BLaER1 treated with 17β-estradiol and CSF1 and Interleukin-3, amounts not matched to agents 10 nM and 100 nM (cell line): ENCODE results near the gene RMND1.

Experiments used
- H3K27ac ChIP-seq, 11 experiments: shearing (Covaris generic); formaldehyde crosslinking; 2 replicates each; pipeline ENCODE4 v1.8.1; 2022
- H3K27me3 ChIP-seq, 11 experiments: shearing (Covaris generic); formaldehyde crosslinking; 2 replicates each; pipeline ENCODE4 v1.8.1; 2022
- H3K36me3 ChIP-seq, 11 experiments: shearing (Covaris generic); formaldehyde crosslinking; 2 replicates each; pipeline ENCODE4 v1.8.1; 2022
- H3K4me1 ChIP-seq, 10 experiments: shearing (Covaris generic); formaldehyde crosslinking; 2 replicates each; pipeline ENCODE4 v1.8.1; 2022
- H3K4me2 ChIP-seq, 11 experiments: shearing (Covaris generic); formaldehyde crosslinking; 2 replicates each; pipeline ENCODE4 v1.8.1; 2022
- H3K4me3 ChIP-seq, 10 experiments: shearing (Covaris generic); formaldehyde crosslinking; 2 replicates each; pipeline ENCODE4 v1.8.1; 2022
- H3K9ac ChIP-seq, 11 experiments: shearing (Covaris generic); formaldehyde crosslinking; 2 replicates each; pipeline ENCODE4 v1.8.1; 2022
- H3K9me3 ChIP-seq, 11 experiments: shearing (Covaris generic); formaldehyde crosslinking; replicated peaks in 1 of 11; 2 replicates each; pipeline ENCODE4 v1.8.1; 2022
- H4K20me1 ChIP-seq, 11 experiments: shearing (Covaris generic); formaldehyde crosslinking; 2 replicates each; pipeline ENCODE4 v1.8.1; 2022
- Cebpa-rat ChIP-seq, 11 experiments: shearing (Covaris generic); IDR thresholded peaks; 2 replicates each; pipeline ENCODE4 v1.8.1; 2022

The RMND1 gene

DNA sequence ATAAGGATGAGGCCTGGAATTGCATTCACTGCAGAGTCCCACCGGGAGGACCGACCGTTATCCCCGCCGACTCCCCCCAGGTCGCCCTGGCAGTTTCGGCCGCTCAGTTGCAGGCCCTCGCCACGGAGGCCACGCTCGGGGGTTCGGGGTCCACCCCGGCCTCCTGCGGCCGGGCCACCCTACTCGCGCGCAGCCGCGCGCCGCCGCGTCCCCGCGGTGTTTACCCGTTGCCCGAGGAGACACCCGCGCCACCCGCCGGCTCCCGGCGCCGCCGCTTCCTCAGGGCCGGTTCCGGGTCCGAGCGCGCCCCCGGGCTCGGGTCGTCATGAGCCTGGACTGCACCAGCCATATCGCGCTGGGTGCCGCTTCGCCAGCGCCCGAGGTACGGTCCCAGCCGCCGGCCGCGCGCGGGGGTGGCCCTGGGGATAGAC, 41.9 kb upstream of the RMND1 start, which contains the start of gene CCDC170:
TSS of gene CCDC170 (plus strand) at position 214 of the 431 bp plus-strand sequence. CDS start at position 326, 112 bp downstream.
- Histone ChIP-seq H3K27me3 (peaks cover 0 to 15% (median 12%) of the 10 kb centered on the region in 11 experiments; a peak in 15 of 22 replicates), H3K9ac (no peak within 1 kb of the TSS), H3K27ac (no peak within 1 kb of the TSS), H3K4me3 (peak within 1 kb of the TSS in 1 of 10 experiments; percentile 14; a peak in 1 of 20 replicates), H3K4me1 (peaks cover 0 to 48% (median 19%) of the 10 kb centered on the region in 10 experiments; a peak in 16 of 20 replicates), H4K20me1 (no peaks in the 10 kb centered on the region), H3K4me2 (peak within 1 kb of the TSS in 1 of 11 experiments; percentile 15; a peak in 1 of 22 replicates), H3K36me3 (peaks cover 0 to 10% (median 0%) of the 10 kb centered on the region in 11 experiments; a peak in 2 of 22 replicates), H3K9me3 (peaks cover 15 to 35% (median 18%) of the 10 kb centered on the region in 11 experiments)
- TF ChIP-seq Cebpa-rat (IDR thresholded peaks at IDR 0.05): no peak

DNA sequence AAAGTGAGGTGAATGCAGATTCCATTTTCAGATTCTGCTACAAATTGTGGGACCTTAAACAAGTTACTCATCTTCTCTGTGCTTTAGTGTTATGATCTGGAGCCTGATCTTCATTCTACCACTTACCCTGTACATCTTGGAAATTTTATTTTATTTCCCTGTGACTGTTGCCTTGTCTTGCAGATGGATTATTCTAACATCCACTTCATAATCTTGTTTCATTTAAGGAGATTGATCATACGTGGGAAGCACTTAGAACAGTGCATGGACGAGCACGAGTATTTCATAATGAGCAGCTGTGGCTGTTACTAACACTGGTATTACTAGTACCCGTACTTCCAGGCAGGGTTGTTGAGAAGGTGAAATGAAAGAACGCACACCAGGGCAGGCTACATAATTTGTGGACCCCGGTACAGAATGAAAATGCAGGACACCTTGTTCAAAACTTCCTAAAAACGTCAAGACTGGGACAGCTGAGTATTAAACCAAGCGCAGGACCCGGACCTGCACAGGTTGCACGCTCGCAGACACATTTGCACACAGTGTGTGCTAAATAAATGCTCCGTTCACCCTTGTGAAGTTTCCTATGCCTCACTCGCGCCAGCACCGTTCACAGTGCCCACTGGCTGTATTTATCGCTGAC, 41.4 kb upstream of the RMND1 start:
- no peak overlapping the region for H3K9ac ChIP-seq
- H3K4me3 ChIP-seq: no peak overlapping the region
- TF ChIP-seq Cebpa-rat (IDR thresholded peaks at IDR 0.05): no peak
- no peak overlapping the region for H3K27ac ChIP-seq
- H3K9me3 ChIP-seq: peaks cover 15 to 35% (median 18%) of the 10 kb centered on the region in 11 experiments
- H3K4me2 ChIP-seq: no peak overlapping the region
- peaks cover 0 to 15% (median 12%) of the 10 kb centered on the region in 11 experiments; a peak in 15 of 22 replicates for H3K27me3 ChIP-seq
- H3K36me3 ChIP-seq: peaks cover 0 to 10% (median 0%) of the 10 kb centered on the region in 11 experiments; a peak in 2 of 22 replicates
- peaks cover 0 to 45% (median 14%) of the 10 kb centered on the region in 10 experiments; a peak in 16 of 20 replicates for H3K4me1 ChIP-seq
- H4K20me1 ChIP-seq: no peaks in the 10 kb centered on the region

- peaks cover 0 to 15% (median 12%) of the 10 kb centered on the region in 11 experiments; a peak in 15 of 22 replicates for H3K27me3 ChIP-seq
- peaks cover 0 to 44% (median 0%) of the 10 kb centered on the region in 10 experiments; a peak in 6 of 20 replicates for H3K4me1 ChIP-seq
- peak overlapping the region in 1 of 11 experiments; percentile 50; a peak in 2 of 22 replicates for H3K4me2 ChIP-seq
- H3K27ac ChIP-seq: peak overlapping the region in 1 of 11 experiments; percentile 2; a peak in 1 of 22 replicates
- no peak for TF ChIP-seq Cebpa-rat (IDR thresholded peaks at IDR 0.05)
- peaks cover 0 to 10% (median 0%) of the 10 kb centered on the region in 11 experiments; a peak in 2 of 22 replicates for H3K36me3 ChIP-seq
- peaks cover 15 to 41% (median 19%) of the 10 kb centered on the region in 11 experiments for H3K9me3 ChIP-seq
- no peak overlapping the region for H3K9ac ChIP-seq
- H3K4me3 ChIP-seq: no peak overlapping the region
- no peaks in the 10 kb centered on the region for H4K20me1 ChIP-seq
These were observed 39.1 kb upstream of the RMND1 start for GRCh38 chr6:151490996-151491395.

DNA sequence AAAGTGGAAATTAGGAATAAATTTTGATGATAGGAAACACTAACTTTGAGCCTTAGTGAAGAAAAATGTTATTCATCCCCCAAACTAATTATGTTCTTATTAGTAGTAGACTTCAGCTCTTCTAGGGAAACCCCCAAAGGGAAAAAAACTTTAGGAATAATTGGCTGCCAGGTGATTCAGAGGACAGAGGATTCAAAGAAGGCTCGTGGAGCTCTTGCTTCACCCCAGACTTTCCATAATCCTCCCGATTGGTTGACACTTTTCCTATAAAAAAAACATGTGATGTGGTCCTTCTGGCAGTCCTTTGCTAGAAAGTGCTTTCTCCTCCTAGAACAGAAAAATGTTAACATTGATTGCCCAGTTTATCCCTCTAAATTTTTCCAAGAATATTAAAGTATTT, 36.3 kb upstream of the RMND1 start:
- Histone ChIP-seq H4K20me1 (no peaks in the 10 kb centered on the region), H3K9ac (no peak overlapping the region), H3K9me3 (peaks cover 0 to 13% (median 3%) of the 10 kb centered on the region in 11 experiments; a peak in 15 of 22 replicates), H3K27me3 (peaks cover 0 to under 1% (median 0%) of the 10 kb centered on the region in 11 experiments; a peak in 1 of 22 replicates), H3K4me3 (no peak overlapping the region), H3K36me3 (no peaks in the 10 kb centered on the region), H3K4me2 (0 out of 22 replicates have a peak overlapping the region, but pooled peaks of 2 of the 11 experiments have one; percentile 1 to 24), H3K27ac (no peak overlapping the region), H3K4me1 (peaks cover 0 to 64% (median 3%) of the 10 kb centered on the region in 10 experiments; a peak in 12 of 20 replicates)
- no peak for TF ChIP-seq Cebpa-rat (IDR thresholded peaks at IDR 0.05)

DNA sequence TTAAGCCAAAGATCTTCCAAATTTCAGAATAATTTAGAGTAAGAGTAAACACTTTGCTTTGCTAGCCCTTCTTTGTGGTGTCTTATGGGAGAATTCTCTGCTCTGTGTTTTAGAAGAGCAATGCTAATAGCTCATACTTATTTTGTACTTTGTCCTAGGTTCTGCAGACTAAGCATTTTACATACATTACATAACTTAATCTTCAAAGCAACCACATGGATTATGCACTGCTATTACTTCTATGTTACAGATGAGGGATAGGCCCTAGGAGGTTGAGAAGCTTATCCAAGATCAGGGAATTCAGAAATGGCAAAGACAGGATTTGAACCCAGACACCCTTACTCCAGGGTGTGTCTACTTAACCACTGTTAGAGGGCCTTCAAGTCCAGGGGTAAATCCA, 32.1 kb upstream of the RMND1 start:
- peak overlapping the region in 4 of 11 experiments; percentile 65 to 90 (median 87); a peak in 8 of 22 replicates for H3K4me2 ChIP-seq
- H3K36me3 ChIP-seq: peaks cover 0 to 7% (median 0%) of the 10 kb centered on the region in 11 experiments; a peak in 1 of 22 replicates
- TF ChIP-seq Cebpa-rat (IDR thresholded peaks at IDR 0.05): no peak
- H3K4me1 ChIP-seq: peaks cover 18 to 88% (median 29%) of the 10 kb centered on the region in 10 experiments
- H3K4me3 ChIP-seq: no peak overlapping the region
- H4K20me1 ChIP-seq: no peaks in the 10 kb centered on the region
- peak overlapping the region in 3 of 11 experiments; percentile 79 to 84 (median 81); a peak in 5 of 22 replicates for H3K9ac ChIP-seq
- H3K27ac ChIP-seq: peak overlapping the region in 4 of 11 experiments; percentile 90 to 97 (median 94); a peak in 8 of 22 replicates
- H3K9me3 ChIP-seq: peaks cover 0 to 32% (median 5%) of the 10 kb centered on the region in 11 experiments; a peak in 9 of 22 replicates
- no peaks in the 10 kb centered on the region for H3K27me3 ChIP-seq

DNA sequence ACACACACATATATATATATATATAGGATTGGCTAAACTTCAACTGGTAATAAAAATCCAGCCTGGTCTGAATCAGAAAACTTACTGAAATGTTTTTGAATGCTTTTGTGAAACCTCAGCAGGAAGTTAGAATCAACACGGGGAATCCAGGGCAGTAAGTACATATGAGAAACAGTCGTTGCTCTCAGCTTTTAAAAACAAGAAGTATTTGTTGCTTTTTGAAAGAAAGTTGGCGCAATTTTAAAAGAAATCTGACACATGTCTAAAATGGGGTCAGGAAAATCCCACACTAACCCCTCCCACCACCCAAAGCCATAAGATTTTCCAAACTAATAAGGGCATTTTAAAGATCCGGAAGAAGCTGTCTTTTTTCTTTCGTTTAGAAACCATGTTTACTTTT, 30.4 kb upstream of the RMND1 start:
- Histone ChIP-seq H3K9me3 (peaks cover 0 to 32% (median 5%) of the 10 kb centered on the region in 11 experiments; a peak in 9 of 22 replicates), H3K4me3 (no peak overlapping the region), H3K4me2 (peak overlapping the region; percentile 28 to 90 (median 65); a peak in 21 of 22 replicates), H4K20me1 (no peaks in the 10 kb centered on the region), H3K9ac (peak overlapping the region in 9 of 11 experiments; percentile 2 to 84 (median 68); a peak in 13 of 22 replicates), H3K27ac (peak overlapping the region; percentile 8 to 97 (median 76); a peak in 20 of 22 replicates), H3K27me3 (no peaks in the 10 kb centered on the region), H3K36me3 (peaks cover 0 to 7% (median 0%) of the 10 kb centered on the region in 11 experiments; a peak in 1 of 22 replicates), H3K4me1 (peaks cover 18 to 90% (median 29%) of the 10 kb centered on the region in 10 experiments)
- no peak; a peak in 1 of 22 replicates for TF ChIP-seq Cebpa-rat (IDR thresholded peaks at IDR 0.05)

- H3K4me1 ChIP-seq: peaks cover 18 to 89% (median 29%) of the 10 kb centered on the region in 10 experiments
- H3K9me3 ChIP-seq: peaks cover 0 to 32% (median 3%) of the 10 kb centered on the region in 11 experiments; a peak in 9 of 22 replicates
- H4K20me1 ChIP-seq: no peaks in the 10 kb centered on the region
- TF ChIP-seq Cebpa-rat (IDR thresholded peaks at IDR 0.05): no peak
- peak overlapping the region in 1 of 10 experiments; percentile 46; a peak in 1 of 20 replicates for H3K4me3 ChIP-seq
- no peaks in the 10 kb centered on the region for H3K27me3 ChIP-seq
- H3K4me2 ChIP-seq: peak overlapping the region; percentile 55 to 79 (median 68)
- peak overlapping the region in 9 of 11 experiments; percentile 30 to 84 (median 57); a peak in 16 of 22 replicates for H3K9ac ChIP-seq
- peaks cover 0 to 7% (median 0%) of the 10 kb centered on the region in 11 experiments; a peak in 1 of 22 replicates for H3K36me3 ChIP-seq
- peak overlapping the region; percentile 2 to 97 (median 73); a peak in 20 of 22 replicates for H3K27ac ChIP-seq
These were observed 29.9 kb upstream of the RMND1 start for GRCh38 chr6:151481786-151482185.

DNA sequence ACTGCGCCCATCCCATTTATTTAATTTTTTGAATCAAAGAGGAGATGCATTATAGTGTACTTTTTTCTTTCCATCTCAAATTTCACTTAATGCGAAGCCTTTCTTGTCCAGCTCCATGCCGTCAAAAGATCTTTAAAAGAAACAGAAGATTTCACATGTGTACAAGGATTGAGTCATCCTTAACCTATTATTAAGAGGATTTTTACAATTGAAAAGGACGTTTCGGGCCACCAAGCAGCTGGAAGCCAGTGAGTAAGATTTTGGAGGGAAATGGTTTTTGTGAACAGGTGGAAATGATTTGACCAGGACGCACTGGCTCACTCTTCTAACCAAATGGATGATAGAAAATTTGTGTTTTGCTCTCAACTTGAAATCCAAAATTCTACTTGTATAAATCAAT, 26.7 kb upstream of the RMND1 start:
- no peak for TF ChIP-seq Cebpa-rat (IDR thresholded peaks at IDR 0.05)
- Histone ChIP-seq H4K20me1 (no peaks in the 10 kb centered on the region), H3K4me2 (peak overlapping the region in 3 of 11 experiments; percentile 62 to 79 (median 78); a peak in 4 of 22 replicates), H3K4me3 (no peak overlapping the region), H3K4me1 (peaks cover 18 to 77% (median 29%) of the 10 kb centered on the region in 10 experiments), H3K36me3 (peaks cover 0 to 7% (median 0%) of the 10 kb centered on the region in 11 experiments; a peak in 1 of 22 replicates), H3K27ac (0 out of 22 replicates have a peak overlapping the region, but pooled peaks of 1 of the 11 experiments have one; percentile 94), H3K9ac (no peak overlapping the region), H3K9me3 (peaks cover 0 to 32% (median 3%) of the 10 kb centered on the region in 11 experiments; a peak in 8 of 22 replicates), H3K27me3 (no peaks in the 10 kb centered on the region)
